GM21381 (cell line): ENCODE results near the gene RAD54L.
"Not testable (repeated sequence)": the region's sequence is repeated elsewhere in the genome, so short reads cannot be mapped to it uniquely, and the experiment has no call there.

ENCODE experiments used
- ATAC-seq: cut with Tn5 transposase; IDR thresholded peaks from one replicate; pipeline ENCODE4 v1.9.1; 2021; ENCODE audit warnings: mild to moderate bottlenecking, moderate library complexity; ENCODE audit not compliant: unreplicated experiment

Gene RAD54L

GRCh38 chr1:46317323-46317722, 69.8 kb downstream of the RAD54L start:
- ATAC-seq = no peak

GRCh38 chr1:46319301-46319700, 71.7 kb downstream of the RAD54L start:
- ATAC-seq = not testable (repeated sequence)

- ATAC-seq = not testable (repeated sequence)
Observed at GRCh38 chr1:46319960-46320914, 72.7 kb downstream of the RAD54L start.

- ATAC-seq = not testable (repeated sequence)
Observed at GRCh38 chr1:46322191-46322590, 74.6 kb downstream of the RAD54L start.

GRCh38 chr1:46325285-46326076, 77.9 kb downstream of the RAD54L start:
- ATAC-seq = not testable (repeated sequence)
